Adrenal gland (tissue), 12 donors: ENCODE data around the gene ZNF609. TPM values are rescaled to one million over a fixed set of nuclear protein-coding genes. Genes with fewer than 3 reads are reported as not detected.
A peak's percentile ranks its signal among the peaks of the same experiment; 100 is the strongest.

Experiments
- DNase-seq, 7 donors: peaks; one replicate each; pipeline ENCODE4 v3.0.0-alpha.2; 2019 to 2020
- H3K27ac ChIP-seq, 5 donors: fragments of 200-600 bp; sonication (generic) in 4 of 5; 1 replicate in 3 of 5; 2 replicates in 2 of 5; pipeline versions ENCODE4 v1.5.1 to v1.8.0; 2016 to 2020; ENCODE audit warnings: mild to moderate bottlenecking in 1 of 5
- H3K27me3 ChIP-seq: fragments of 200-600 bp; 2 replicates; pipeline ENCODE4 v1.8.0; 2021
- H3K36me3 ChIP-seq, 2 donors: fragments of 200-600 bp; replicated peaks in 1 of 2; 1 replicate in 1 of 2; 2 replicates in 1 of 2; pipeline versions ENCODE4 v1.5.1 to v1.8.0; 2018 to 2022
- H3K4me1 ChIP-seq, 2 donors: fragments of 200-600 bp; replicated peaks in 1 of 2; 1 replicate in 1 of 2; 2 replicates in 1 of 2; pipeline versions ENCODE4 v1.5.1 to v1.8.0; 2018 to 2021
- H3K4me3 ChIP-seq, 4 donors: fragments of 200-600 bp; sonication (generic) in 3 of 4; one replicate each; pipeline ENCODE4 v1.5.1; 2016 to 2018
- H3K9me3 ChIP-seq, 3 donors: fragments of 200-600 bp; sonication (generic) in 1 of 3; replicated peaks in 1 of 3; 1 replicate in 2 of 3; 2 replicates in 1 of 3; pipeline versions ENCODE4 v1.5.1 to v1.8.0; 2016 to 2021
- POLR2A ChIP-seq, 2 donors: fragments of 450-650 bp; IDR thresholded peaks; one replicate each; pipeline ENCODE4 v1.6.1; 2017; ENCODE audit warnings: antibody characterized with exemption in 2 of 2, mild to moderate bottlenecking in 2 of 2, moderate library complexity in 1 of 2
- WGBS, 4 donors: extraction: QIAGEN DNeasy Blood & Tissue Kit in 2 of 4; methylation state at CpG; one replicate each; pipeline versions ENCODE4 v1.1.5 to v1.1.7; 2013 to 2017; 5-methylcytosine and 5-hydroxymethylcytosine counted together
- intact Hi-C, 2 donors: fragments of 100-400 bp; cut with DNase I; formaldehyde crosslinking; loops; one replicate each; pipeline versions ENCODE4 v1.14.1 to v1.15.0; 2022 to 2023
- polyA plus RNA-seq, 3 donors: library from polyadenylated mRNA; stranded (reverse); fragments of 200-250 nt in 2 of 3; fragments of 350-450 nt in 1 of 3; fragmentation: Illumina TruSeq in 1 of 3; extraction: RNeasy Lipid Tissue Mini Kit (QIAGEN cat#74804) in 1 of 3; gene quantifications; one replicate each; pipeline ENCODE4 v1.2.3, GENCODE V29; 2013 to 2014
- total RNA-seq, 9 donors: library from RNA; depleted of rRNA in 4 of 9; stranded (reverse); fragments of >200 nt in 4 of 9; fragments of 120-200 nt in 1 of 9; fragmentation: NEBNext Ultra II Directional in 1 of 9; extraction: Animal tissue kit (Norgen Biotek cat#: 25700) in 1 of 9; gene quantifications; one replicate each; pipeline versions ENCODE4 v1.1.0 to v1.2.4, GENCODE V29; 2013 to 2023
- TF ChIP-seq, protein P1 (sequence below), 6 experiments: fragments of 450-650 bp in 4 of 6; fragments of 200-600 bp in 2 of 6; sonication (generic) in 1 of 6; IDR thresholded peaks; 1 replicate in 5 of 6; 2 replicates in 1 of 6; pipeline versions ENCODE4 v1.5.1 to v1.8.0; 2016 to 2021; ENCODE audit warnings: antibody characterized with exemption in 6 of 6, mild to moderate bottlenecking in 2 of 6, moderate library complexity in 1 of 6
- donor health status: healthy with polysubstance abuse.
- donor health status: Bipolar disorder and iron deficiency.
- donor health status: DM: yes; HTN: yes; CAD: no.
- donor health status: DM: no; HTN: no; CAD: no.
- donor health status: DM: no; HTN: no; CAD: no.
- donor health status: DM: yes; HTN: yes; CAD: no.

Gene ZNF609
- total and polyA plus RNA-seq, 12 donors: 4.4 to 35.5 (median 25.4) TPM

DNA sequence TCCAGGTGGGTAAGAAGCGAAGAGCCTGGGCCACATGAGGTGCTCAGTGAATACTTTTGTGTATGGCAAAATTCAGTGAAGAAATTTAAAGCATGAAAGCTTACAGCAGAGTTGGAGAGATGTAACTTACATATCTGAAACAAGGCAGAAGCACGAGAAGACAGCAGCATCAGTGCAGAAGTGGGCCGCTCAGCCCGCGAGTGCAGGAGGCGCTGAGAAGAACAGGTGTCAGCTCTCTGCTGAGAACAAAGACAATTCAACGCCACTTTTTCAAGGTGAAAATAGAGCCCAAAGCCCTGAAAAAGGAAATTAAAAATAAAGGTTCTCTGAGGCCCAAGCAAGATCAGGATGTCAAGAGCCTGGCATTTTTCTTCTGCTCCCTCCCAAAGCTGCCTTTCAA is 256.8 kb downstream of the ZNF609 start:
- H3K4me3 ChIP-seq: no peak overlapping the region
- no peaks in the 10 kb centered on the region for H3K9me3 ChIP-seq
- H3K4me1 ChIP-seq: no peaks in the 10 kb centered on the region
- intact Hi-C loops: no loop called here
- no peaks in the 10 kb centered on the region for H3K27me3 ChIP-seq
- TF ChIP-seq POLR2A (IDR thresholded peaks at IDR 0.05): no peak
- TF ChIP-seq, protein P1, sequence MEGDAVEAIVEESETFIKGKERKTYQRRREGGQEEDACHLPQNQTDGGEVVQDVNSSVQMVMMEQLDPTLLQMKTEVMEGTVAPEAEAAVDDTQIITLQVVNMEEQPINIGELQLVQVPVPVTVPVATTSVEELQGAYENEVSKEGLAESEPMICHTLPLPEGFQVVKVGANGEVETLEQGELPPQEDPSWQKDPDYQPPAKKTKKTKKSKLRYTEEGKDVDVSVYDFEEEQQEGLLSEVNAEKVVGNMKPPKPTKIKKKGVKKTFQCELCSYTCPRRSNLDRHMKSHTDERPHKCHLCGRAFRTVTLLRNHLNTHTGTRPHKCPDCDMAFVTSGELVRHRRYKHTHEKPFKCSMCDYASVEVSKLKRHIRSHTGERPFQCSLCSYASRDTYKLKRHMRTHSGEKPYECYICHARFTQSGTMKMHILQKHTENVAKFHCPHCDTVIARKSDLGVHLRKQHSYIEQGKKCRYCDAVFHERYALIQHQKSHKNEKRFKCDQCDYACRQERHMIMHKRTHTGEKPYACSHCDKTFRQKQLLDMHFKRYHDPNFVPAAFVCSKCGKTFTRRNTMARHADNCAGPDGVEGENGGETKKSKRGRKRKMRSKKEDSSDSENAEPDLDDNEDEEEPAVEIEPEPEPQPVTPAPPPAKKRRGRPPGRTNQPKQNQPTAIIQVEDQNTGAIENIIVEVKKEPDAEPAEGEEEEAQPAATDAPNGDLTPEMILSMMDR (IDR thresholded peaks at IDR 0.05): no peak
- H3K27ac ChIP-seq: no peak overlapping the region
- DNase-seq: no peak
- WGBS, 4 donors: 89 to 96% (median 93%) methylated on average over 7 of the region's 7 CpGs
- H3K36me3 ChIP-seq: no peaks in the 10 kb centered on the region

DNA sequence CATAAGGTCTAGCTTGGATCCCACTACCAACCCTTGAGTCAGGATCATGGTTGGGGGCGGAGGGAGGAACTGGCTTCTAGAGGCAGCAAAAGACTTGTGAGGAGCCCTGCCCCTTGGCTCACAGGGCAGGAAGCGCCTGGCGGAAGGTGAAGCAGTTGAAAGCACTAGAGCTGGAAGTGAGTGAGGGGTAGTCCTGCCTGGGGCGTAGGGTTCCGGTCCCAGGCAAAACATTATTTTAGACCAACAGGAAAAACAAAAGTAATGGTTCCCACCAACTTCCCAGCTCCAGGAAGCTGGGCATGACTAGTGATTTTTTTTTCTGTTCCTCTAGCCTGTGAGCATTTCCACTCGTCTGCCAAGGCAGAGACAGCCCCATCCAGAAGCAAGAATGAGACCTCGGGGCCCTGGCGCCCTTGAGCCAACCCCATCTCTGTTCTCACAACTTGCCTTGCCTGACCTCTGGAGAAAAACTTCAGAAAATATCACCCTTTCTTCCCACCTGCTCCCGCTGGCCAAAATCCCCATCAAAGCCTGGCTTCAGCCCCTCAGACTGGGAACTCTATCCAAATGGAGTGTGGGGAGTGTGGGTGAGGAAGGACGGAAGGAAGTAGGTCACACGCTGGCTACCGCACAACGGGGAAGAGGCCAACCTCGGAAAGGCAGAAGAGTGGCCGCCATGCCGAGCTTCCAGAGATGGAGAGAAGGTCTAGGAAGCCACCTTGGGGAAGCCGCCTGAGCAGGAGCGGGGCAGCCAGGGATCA is 257.5 kb downstream of the ZNF609 start:
- Histone ChIP-seq H3K4me1 (no peaks in the 10 kb centered on the region), H3K27ac (peak overlapping the region in 3 of 5 donors; percentile 15 to 74 (median 52)), H3K36me3 (no peaks in the 10 kb centered on the region), H3K9me3 (no peaks in the 10 kb centered on the region), H3K4me3 (no peak overlapping the region), H3K27me3 (no peaks in the 10 kb centered on the region)
- intact Hi-C loops: no loop called here
- TF ChIP-seq, protein P1 (IDR thresholded peaks at IDR 0.05): no peak
- WGBS, 4 donors: 64 to 75% (median 71%) methylated on average over 15 to 18 of the region's 18 CpGs
- DNase-seq: no peak

DNA sequence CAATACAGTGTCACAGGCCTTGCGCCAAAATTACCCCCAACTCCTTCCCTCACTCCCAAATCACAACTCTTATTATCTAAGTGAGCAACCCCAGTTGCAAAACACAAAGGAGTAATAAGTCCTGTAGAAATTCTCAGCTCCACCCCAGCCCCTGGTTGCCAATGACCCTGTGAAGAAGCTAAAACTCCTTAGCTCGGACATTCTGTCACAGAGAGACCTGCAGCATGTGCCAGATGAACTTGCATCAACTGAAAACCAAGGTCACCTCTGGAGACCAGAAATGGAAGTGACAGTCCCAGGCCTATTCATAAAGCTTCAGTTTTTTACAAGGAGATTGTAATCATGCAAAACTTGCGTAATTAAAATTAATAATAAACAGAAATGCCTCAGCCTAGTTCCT is 259.8 kb downstream of the ZNF609 start:
- DNase-seq: peak; percentile 51 to 87 (median 72)
- no peaks in the 10 kb centered on the region for H3K9me3 ChIP-seq
- no peak overlapping the region for H3K4me3 ChIP-seq
- TF ChIP-seq, protein P1 (IDR thresholded peaks at IDR 0.05): no peak
- no peak for TF ChIP-seq POLR2A (IDR thresholded peaks at IDR 0.05)
- no peaks in the 10 kb centered on the region for H3K27me3 ChIP-seq
- no peaks in the 10 kb centered on the region for H3K4me1 ChIP-seq
- 42 to 50% (median 49%) methylated on average over 3 of the region's 3 CpGs for WGBS, 4 donors
- no peaks in the 10 kb centered on the region for H3K36me3 ChIP-seq
- peak overlapping the region in 3 of 5 donors; percentile 20 to 59 (median 25) for H3K27ac ChIP-seq
- intact Hi-C loops: no loop called here

DNA sequence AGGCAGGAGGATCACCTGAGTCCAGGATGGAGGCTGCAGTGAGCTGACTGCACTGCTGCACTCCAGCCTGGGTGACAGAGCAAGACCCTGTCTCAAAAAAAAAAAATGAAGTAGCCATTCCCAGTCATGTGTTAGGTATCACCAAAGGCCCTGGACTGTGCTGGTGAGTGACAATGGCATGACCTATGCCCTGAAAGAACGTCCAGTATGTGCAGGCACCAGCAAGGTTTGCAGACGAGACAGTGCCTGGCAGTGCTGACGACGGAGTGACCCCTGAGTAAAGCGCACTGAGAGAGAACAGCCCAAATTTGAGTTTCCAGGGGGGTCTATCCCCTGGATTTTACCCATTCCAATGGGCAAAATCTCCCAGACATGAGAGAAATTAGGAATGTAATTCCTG is 269.8 kb downstream of the ZNF609 start:
- H3K36me3 ChIP-seq: no peaks in the 10 kb centered on the region
- no peak for DNase-seq

More for the DNA sequence above, 269.8 kb downstream of the ZNF609 start:
- no peak for TF ChIP-seq POLR2A (IDR thresholded peaks at IDR 0.05)
- TF ChIP-seq, protein P1 (IDR thresholded peaks at IDR 0.05): no peak
- intact Hi-C loops: loop anchor here (2.0 to 10.0 kb wide), 4 partner anchors 82 to 185 kb away; partner anchors contain the start of gene ANKDD1A (in 1 of the 2)
- Histone ChIP-seq H3K27ac (no peak overlapping the region), H3K27me3 (no peaks in the 10 kb centered on the region), H3K4me3 (no peak overlapping the region), H3K9me3 (no peaks in the 10 kb centered on the region), H3K4me1 (peaks cover 0 to 7% of the 10 kb centered on the region in 2 donors)
- 78 to 93% (median 81%) methylated on average over 5 of the region's 5 CpGs for WGBS, 4 donors
